Measurements from ENCODE around the gene RAD51B.
A peak's percentile ranks its signal among the peaks of the same experiment; 100 is the strongest.
"Not testable (repeated sequence)": the region's sequence is repeated elsewhere in the genome, so short reads cannot be mapped to it uniquely, and the experiment has no call there.

RAD51B gene

DNA sequence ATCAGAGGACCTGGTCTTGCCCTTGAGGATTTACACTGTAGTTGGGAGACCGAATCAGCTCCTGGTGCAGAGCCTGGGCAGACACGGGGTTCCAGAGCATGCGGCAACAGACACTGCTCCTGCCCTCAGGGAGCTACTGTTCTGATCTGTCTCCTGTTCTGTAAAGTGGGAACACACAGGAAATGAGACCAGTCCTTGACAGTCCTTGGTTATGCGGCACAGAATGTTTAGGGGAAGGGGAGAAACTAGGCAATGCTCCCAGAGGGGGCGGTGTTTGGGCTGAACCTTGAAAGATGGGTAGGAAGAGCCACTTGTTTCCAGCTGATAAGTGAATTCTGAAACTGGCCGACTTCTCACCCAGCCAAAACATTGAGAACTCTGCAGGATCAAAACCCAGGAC lies 840.9 kb downstream of the RAD51B start:
- TF ChIP-seq, protein P1, sequence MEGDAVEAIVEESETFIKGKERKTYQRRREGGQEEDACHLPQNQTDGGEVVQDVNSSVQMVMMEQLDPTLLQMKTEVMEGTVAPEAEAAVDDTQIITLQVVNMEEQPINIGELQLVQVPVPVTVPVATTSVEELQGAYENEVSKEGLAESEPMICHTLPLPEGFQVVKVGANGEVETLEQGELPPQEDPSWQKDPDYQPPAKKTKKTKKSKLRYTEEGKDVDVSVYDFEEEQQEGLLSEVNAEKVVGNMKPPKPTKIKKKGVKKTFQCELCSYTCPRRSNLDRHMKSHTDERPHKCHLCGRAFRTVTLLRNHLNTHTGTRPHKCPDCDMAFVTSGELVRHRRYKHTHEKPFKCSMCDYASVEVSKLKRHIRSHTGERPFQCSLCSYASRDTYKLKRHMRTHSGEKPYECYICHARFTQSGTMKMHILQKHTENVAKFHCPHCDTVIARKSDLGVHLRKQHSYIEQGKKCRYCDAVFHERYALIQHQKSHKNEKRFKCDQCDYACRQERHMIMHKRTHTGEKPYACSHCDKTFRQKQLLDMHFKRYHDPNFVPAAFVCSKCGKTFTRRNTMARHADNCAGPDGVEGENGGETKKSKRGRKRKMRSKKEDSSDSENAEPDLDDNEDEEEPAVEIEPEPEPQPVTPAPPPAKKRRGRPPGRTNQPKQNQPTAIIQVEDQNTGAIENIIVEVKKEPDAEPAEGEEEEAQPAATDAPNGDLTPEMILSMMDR (IDR thresholded peaks at IDR 0.05; ENCODE audit: low read depth, low read length, missing control alignments): no peak
- no peak for DNase-seq (ENCODE audit: low read depth)
- H3K4me3 ChIP-seq (ENCODE audit: low read depth, low read length): no peak overlapping the region

DNA sequence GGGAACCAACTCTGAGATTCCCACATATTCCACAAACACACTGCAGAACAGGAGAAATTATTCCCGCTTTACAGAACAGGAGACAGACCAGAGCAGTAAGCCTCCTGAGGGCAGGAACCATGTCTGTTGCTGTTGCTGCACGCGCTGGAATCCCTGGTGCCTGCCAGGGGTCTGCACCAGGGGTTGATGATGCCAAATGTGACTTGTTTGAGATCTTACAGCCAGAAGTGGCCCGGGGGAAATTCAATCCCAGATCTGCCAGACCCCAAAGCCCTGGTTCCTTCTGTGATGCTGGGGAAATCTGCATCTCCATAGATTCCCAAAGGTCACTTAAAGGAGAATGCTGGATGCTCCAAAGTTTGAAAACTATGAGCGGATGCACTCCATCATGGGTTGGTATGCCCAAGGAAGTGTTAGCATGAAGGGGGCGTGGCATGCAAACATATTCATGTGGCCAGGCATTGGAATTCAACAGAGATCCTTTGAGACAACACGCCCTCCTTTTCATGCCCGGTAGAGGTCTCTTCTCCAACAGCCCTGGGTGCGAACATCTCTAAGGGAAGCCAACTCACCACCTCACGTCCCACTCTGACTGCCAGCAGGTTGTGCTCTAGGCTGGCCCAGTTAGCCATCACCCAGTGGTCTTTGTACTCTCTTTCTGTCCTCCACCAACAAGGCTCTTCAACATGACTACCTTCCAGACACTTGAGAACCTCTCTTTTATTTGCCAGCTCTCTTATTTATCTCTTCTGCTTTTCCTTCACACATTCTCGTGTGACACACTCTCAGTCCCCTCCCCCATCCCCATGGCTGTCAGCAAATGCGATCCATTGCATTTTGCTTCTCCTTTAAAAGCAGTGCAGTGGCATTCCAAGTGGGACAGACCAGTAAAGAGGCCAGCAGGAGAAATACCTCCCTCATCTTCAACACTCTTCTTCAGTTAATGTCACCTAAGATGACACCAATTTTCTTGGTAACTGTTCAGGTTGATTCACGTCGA lies 841.9 kb downstream of the RAD51B start:
- no peak for DNase-seq (ENCODE audit: low read depth)
- TF ChIP-seq, protein P1 (IDR thresholded peaks at IDR 0.05; ENCODE audit: low read depth, low read length, missing control alignments): no peak

DNA sequence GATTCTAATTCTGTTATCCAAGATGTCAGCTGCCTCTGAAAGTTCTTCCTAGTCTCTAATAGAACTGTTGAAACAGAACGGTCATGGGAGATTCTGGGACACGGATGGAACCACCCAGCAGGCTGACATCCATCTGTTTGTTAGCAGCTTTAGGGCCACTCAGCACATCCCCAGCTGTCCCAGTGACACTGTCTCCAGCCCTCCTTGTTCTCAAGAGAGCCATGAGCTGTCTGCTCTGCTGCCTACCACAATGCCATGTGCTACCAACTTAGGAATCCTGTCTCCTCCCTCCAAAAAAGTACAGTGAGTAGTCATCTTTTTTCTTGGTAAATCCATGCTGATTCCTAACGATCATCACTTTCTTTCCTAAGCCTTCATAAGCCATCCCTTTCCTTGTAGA lies 842.8 kb downstream of the RAD51B start:
- no peak overlapping the region for H3K4me3 ChIP-seq (ENCODE audit: low read depth, low read length)
- no peak for DNase-seq (ENCODE audit: low read depth)
- TF ChIP-seq, protein P1 (IDR thresholded peaks at IDR 0.05; ENCODE audit: low read depth, low read length, missing control alignments): no peak

More for the DNA sequence above, 841.9 kb downstream of the RAD51B start:
- H3K4me3 ChIP-seq (ENCODE audit: low read depth, low read length): no peak overlapping the region

DNA sequence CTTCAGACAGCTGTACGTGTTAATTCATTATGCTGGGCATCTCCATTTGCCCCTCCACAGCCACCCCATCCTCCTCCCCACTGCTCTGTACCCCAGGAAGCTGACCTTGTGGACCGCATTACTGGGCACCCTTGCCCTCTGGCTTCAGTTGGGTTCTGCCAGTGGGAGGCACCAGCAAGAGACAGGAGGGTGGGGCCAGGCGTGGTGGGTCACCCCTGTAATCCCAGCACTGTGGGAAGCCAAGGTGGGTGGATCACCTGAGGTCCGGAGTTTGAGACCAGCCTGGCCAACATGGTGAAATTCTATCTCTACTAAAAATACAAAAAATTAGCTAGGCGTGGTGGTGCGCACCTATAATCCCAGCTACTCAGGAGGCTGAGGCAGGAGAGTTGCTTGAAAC lies 843.2 kb downstream of the RAD51B start:
- H3K4me3 ChIP-seq (ENCODE audit: low read depth, low read length); DNase-seq (ENCODE audit: low read depth): not testable (repeated sequence)

- TF ChIP-seq, protein P1 (IDR thresholded peaks at IDR 0.05; ENCODE audit: low read depth, low read length, missing control alignments): no peak
- H3K4me3 ChIP-seq (ENCODE audit: low read depth, low read length): peak overlapping the region; percentile 16
- DNase-seq (ENCODE audit: low read depth): peak; percentile 82
These were observed 844.0 kb downstream of the RAD51B start for GRCh38 chr14:68663385-68664076.

DNA sequence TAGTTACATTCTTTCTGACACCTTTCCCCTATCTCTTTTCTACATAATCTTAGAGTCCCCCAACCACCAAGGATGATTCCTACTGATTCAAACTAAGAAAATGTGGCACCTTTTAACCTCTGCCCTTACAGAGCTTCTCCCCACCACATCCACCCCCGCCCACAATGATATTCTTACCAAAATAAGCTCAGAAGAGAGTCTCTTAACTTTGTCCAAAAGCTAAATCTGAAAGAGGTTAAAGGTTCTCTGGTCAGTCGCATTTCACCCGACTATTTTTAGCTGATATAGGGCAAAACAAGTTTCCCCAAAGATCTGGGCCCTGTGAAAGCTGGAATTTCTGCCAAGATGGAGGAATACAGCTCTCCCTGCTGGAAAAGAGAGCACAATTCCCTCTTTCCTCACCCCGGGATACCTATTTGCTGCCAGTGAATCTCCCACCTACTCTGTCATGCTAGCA lies 844.7 kb downstream of the RAD51B start:
- DNase-seq (ENCODE audit: low read depth): peak; percentile 47
- TF ChIP-seq, protein P1 (IDR thresholded peaks at IDR 0.05; ENCODE audit: low read depth, low read length, missing control alignments): no peak
- no peak overlapping the region for H3K4me3 ChIP-seq (ENCODE audit: low read depth, low read length)

DNA sequence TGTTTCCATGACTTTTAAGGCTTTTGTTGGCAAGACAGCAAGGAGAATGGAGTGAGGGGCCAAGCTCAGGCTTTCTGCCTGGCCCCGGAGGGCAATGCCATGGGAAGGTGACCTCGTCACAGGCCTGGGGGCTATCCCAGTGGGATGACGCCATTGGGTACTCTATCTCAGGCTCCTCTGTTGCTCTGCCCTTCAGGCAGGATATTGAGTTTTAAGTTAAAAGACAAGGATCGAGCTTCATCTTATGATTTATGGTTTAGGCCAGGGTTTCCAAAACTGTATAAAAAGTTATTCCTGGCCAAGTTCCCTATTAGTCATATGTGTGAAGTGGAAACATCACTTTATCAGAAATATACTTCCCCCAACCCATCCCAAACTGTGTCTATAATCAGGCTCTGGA lies 845.6 kb downstream of the RAD51B start:
- DNase-seq (ENCODE audit: low read depth): no peak
- H3K4me3 ChIP-seq (ENCODE audit: low read depth, low read length): no peak overlapping the region
- TF ChIP-seq, protein P1 (IDR thresholded peaks at IDR 0.05; ENCODE audit: low read depth, low read length, missing control alignments): no peak
